Tibial artery (tissue), 4 donors: Measurements from ENCODE around the gene RHEB.

Experiments
- DNase-seq, 2 donors: peaks; one replicate each; pipeline ENCODE4 v3.0.0-alpha.2; 2019
- H3K27ac ChIP-seq, 2 donors: fragments of 200-600 bp; sonication (generic) in 1 of 2; 1 replicate in 1 of 2; 2 replicates in 1 of 2; pipeline ENCODE4 v1.5.1; 2018 to 2019; ENCODE audit warnings: mild to moderate bottlenecking in 1 of 2
- H3K27me3 ChIP-seq, 2 donors: fragments of 200-600 bp; sonication (generic) in 1 of 2; one replicate each; pipeline versions ENCODE4 v1.5.1 to v1.6.0; 2016 to 2019
- H3K36me3 ChIP-seq, 3 donors: fragments of 200-600 bp; sonication (generic) in 2 of 3; one replicate each; pipeline ENCODE4 v1.5.1; 2016 to 2019; ENCODE audit warnings: mild to moderate bottlenecking in 2 of 3
- H3K4me1 ChIP-seq, 4 donors: fragments of 200-600 bp; sonication (generic) in 2 of 4; 1 replicate in 3 of 4; 2 replicates in 1 of 4; pipeline ENCODE4 v1.5.1; 2016 to 2019
- H3K4me3 ChIP-seq, 2 donors: fragments of 200-600 bp; sonication (generic) in 1 of 2; 1 replicate in 1 of 2; 2 replicates in 1 of 2; pipeline ENCODE4 v1.5.1; 2018 to 2019; ENCODE audit warnings: mild to moderate bottlenecking in 2 of 2
- H3K9me3 ChIP-seq, 3 donors: fragments of 200-600 bp; sonication (generic) in 1 of 3; one replicate each; pipeline ENCODE4 v1.5.1; 2016 to 2019
- intact Hi-C: fragments of 100-400 bp; cut with DNase I; formaldehyde crosslinking; loops from one replicate; pipeline ENCODE4 v1.15.0; 2023; ENCODE audit warnings: low total_unique reads
- TF ChIP-seq, protein P1 (sequence below), 2 experiments: fragments of 200-600 bp in 1 of 2; fragments of 450-650 bp in 1 of 2; IDR thresholded peaks; one replicate each; pipeline ENCODE4 v1.5.1; 2017 to 2019; ENCODE audit warnings: antibody characterized with exemption in 2 of 2, mild to moderate bottlenecking in 1 of 2, moderate library complexity in 1 of 2

The RHEB gene

GRCh38 chr7:151455690-151456089, 64.0 kb downstream of the RHEB start:
- DNase-seq, result no peak
- TF ChIP-seq, protein P1, sequence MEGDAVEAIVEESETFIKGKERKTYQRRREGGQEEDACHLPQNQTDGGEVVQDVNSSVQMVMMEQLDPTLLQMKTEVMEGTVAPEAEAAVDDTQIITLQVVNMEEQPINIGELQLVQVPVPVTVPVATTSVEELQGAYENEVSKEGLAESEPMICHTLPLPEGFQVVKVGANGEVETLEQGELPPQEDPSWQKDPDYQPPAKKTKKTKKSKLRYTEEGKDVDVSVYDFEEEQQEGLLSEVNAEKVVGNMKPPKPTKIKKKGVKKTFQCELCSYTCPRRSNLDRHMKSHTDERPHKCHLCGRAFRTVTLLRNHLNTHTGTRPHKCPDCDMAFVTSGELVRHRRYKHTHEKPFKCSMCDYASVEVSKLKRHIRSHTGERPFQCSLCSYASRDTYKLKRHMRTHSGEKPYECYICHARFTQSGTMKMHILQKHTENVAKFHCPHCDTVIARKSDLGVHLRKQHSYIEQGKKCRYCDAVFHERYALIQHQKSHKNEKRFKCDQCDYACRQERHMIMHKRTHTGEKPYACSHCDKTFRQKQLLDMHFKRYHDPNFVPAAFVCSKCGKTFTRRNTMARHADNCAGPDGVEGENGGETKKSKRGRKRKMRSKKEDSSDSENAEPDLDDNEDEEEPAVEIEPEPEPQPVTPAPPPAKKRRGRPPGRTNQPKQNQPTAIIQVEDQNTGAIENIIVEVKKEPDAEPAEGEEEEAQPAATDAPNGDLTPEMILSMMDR (IDR thresholded peaks at IDR 0.05), result no peak
- intact Hi-C loops, result no loop called here

DNA sequence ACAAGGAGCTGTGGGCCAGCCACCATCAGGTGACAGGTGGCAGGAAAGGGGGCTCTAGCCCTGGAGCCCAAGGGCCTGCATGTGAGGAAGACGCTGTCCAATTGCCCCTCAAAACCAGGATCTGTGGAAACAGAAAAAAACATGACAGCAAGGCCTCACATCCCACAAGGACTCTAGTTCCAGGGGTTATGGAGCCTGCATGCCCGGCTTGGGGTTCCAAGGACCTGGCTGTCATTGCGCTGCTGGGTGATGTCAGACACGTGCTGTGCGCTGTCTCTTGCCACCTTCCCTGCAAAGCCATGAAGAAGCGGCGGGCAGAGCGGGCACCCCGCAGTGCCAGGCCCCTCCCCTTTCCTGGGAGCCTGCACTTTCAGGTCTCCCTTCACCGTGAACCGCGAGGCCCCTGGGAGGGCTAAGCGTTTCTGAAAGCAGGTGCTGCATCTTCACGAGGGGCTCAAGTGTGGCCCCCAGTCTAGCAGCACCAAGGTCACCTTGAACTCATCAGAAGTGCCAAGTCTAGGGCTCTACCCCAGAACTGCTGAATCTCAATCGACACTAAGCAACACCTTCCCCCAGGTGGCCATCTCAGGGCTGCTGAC, 64.7 kb downstream of the RHEB start:
- H3K36me3 ChIP-seq, result no peaks in the 10 kb centered on the region
- H3K4me3 ChIP-seq, result no peak overlapping the region
- no peak overlapping the region for H3K27ac ChIP-seq
- intact Hi-C loops, result no loop called here
- H3K27me3 ChIP-seq, result no peaks in the 10 kb centered on the region
- H3K9me3 ChIP-seq, result no peaks in the 10 kb centered on the region
- peaks cover 7 to 12% (median 9%) of the 10 kb centered on the region in 4 donors for H3K4me1 ChIP-seq
- DNase-seq, result no peak
- TF ChIP-seq, protein P1 (IDR thresholded peaks at IDR 0.05), result no peak

More at GRCh38 chr7:151455690-151456089, 64.0 kb downstream of the RHEB start:
- H3K4me1 ChIP-seq, result peaks cover 7 to 17% (median 15%) of the 10 kb centered on the region in 4 donors
- H3K9me3 ChIP-seq, result no peaks in the 10 kb centered on the region
- H3K4me3 ChIP-seq, result no peak overlapping the region
- H3K27ac ChIP-seq, result no peak overlapping the region
- H3K27me3 ChIP-seq, result no peaks in the 10 kb centered on the region
- H3K36me3 ChIP-seq, result no peaks in the 10 kb centered on the region

- no peaks in the 10 kb centered on the region for H3K27me3 ChIP-seq
- H3K27ac ChIP-seq, result no peak overlapping the region
- TF ChIP-seq, protein P1 (IDR thresholded peaks at IDR 0.05), result no peak
- H3K36me3 ChIP-seq, result no peaks in the 10 kb centered on the region
- H3K4me1 ChIP-seq, result peaks cover under 1 to 4% (median 3%) of the 10 kb centered on the region in 4 donors
- H3K4me3 ChIP-seq, result no peak overlapping the region
- H3K9me3 ChIP-seq, result no peaks in the 10 kb centered on the region
- intact Hi-C loops, result no loop called here
- DNase-seq, result no peak
Observed at GRCh38 chr7:151454305-151454704, 65.4 kb downstream of the RHEB start.

- intact Hi-C loops, result no loop called here
- no peak overlapping the region for H3K4me3 ChIP-seq
Observed at GRCh38 chr7:151453326-151453791, 66.3 kb downstream of the RHEB start.

GRCh38 chr7:151452680-151453325, 66.9 kb downstream of the RHEB start:
- intact Hi-C loops, result no loop called here
- DNase-seq, result no peak
- no peaks in the 10 kb centered on the region for H3K9me3 ChIP-seq

More at GRCh38 chr7:151453326-151453791, 66.3 kb downstream of the RHEB start:
- H3K36me3 ChIP-seq, result no peaks in the 10 kb centered on the region
- DNase-seq, result no peak
- no peaks in the 10 kb centered on the region for H3K27me3 ChIP-seq
- TF ChIP-seq, protein P1 (IDR thresholded peaks at IDR 0.05), result no peak
- peaks cover 0 to 3% (median under 1%) of the 10 kb centered on the region in 4 donors for H3K4me1 ChIP-seq
- no peak overlapping the region for H3K27ac ChIP-seq
- no peaks in the 10 kb centered on the region for H3K9me3 ChIP-seq

More at GRCh38 chr7:151452680-151453325, 66.9 kb downstream of the RHEB start:
- H3K4me1 ChIP-seq, result peaks cover 0 to 8% (median 3%) of the 10 kb centered on the region in 4 donors
- H3K4me3 ChIP-seq, result no peak overlapping the region
- no peaks in the 10 kb centered on the region for H3K36me3 ChIP-seq
- no peaks in the 10 kb centered on the region for H3K27me3 ChIP-seq
- H3K27ac ChIP-seq, result no peak overlapping the region
- TF ChIP-seq, protein P1 (IDR thresholded peaks at IDR 0.05), result no peak
